HG02970 (cell line): ENCODE data around the gene COL4A6.

Experiments
- ATAC-seq: cut with Tn5 transposase; IDR thresholded peaks from one replicate; pipeline ENCODE4 v1.9.1; 2021; ENCODE audit warnings: mild to moderate bottlenecking, moderate library complexity, moderate number of reproducible peaks; ENCODE audit not compliant: unreplicated experiment, low FRiP score

Gene COL4A6

GRCh38 chrX:108341947-108342346, 96.3 kb downstream of the COL4A6 start:
- no peak for ATAC-seq

- no peak for ATAC-seq
Observed at GRCh38 chrX:108332281-108332680, 105.9 kb downstream of the COL4A6 start.

- ATAC-seq, result no peak
Observed at GRCh38 chrX:108331126-108331909, 106.9 kb downstream of the COL4A6 start.

GRCh38 chrX:108323751-108324150, 114.5 kb downstream of the COL4A6 start:
- no peak for ATAC-seq

DNA sequence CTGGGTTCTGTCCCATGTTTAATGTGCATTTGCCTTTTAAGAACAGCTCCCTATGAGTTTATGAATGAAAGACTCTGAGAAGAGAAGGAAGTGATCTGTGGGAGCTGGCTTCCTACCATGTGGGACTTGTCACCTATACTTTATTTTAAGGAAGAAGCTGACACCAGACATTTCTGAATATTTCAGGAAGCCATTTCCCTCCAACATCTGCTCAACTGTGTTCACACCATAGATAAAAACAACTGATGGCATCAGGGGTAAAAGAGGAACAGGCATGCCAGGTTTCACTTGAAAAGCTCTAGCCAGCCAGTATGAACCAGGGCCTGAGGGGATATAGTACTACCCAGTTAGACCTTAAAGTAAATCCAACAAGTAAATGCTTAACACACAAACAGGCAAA, 116.0 kb downstream of the COL4A6 start:
- ATAC-seq, result no peak

- no peak for ATAC-seq
Observed at GRCh38 chrX:108316456-108316855, 121.8 kb downstream of the COL4A6 start.

GRCh38 chrX:108313669-108314068, 124.6 kb downstream of the COL4A6 start:
- ATAC-seq, result no peak

DNA sequence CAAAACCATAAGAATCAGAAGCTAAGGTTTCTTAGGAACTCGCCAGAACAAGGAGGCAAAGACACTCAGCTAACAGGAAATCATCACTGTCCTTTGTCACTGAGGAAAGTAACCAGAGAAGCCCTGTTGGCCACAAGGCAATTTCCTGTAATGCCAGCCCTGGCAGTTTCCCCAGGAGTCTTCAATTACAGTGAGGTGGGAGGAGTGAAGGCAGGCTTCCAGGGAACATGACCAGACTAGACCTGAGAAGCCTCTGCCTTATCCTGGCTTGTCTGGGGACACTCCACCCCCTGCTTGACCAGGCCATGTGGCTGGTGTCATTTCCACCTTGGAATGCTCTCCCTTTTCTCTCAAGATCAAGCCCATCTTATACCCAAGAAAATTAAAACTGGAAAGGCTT, 125.3 kb downstream of the COL4A6 start:
- no peak for ATAC-seq

DNA sequence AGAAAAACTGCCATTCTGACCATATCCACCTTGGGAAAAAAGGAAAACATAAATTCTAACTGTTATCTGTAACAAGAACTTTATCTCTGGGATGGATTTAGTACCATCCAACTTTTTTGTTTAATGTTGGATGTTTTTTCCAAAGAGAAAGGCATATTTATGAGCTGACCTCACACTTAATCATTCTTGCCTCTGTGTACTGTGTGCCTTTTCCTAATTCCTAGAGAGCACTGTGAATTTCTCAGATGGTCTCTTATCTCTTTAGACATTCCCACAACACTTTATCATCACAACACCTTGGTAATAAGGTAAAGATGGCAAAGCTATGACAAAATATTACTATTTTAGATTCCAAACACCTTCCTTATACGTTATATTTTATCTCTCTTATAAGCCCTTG, 126.2 kb downstream of the COL4A6 start:
- ATAC-seq, result no peak

DNA sequence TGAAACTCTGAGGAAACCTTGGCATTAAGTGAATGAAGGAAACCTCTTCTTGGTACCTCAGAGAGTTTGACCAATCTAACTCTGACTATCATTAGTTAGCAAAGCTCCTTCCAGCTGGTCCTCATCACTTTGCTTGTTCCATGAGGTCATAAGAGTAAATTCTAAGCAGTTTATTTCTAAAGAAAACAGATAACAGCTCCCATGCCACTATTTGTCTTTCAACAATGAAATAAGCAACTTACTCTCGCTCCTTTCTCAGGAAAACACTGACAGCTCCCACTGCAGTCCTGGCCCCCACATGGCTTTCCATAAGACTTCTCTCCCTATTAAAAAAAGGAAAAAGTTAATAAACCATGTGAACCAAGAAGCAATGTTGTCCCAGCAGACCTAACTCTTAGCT, 127.7 kb downstream of the COL4A6 start:
- no peak for ATAC-seq

GRCh38 chrX:108309144-108309543, 129.1 kb downstream of the COL4A6 start:
- ATAC-seq, result no peak

GRCh38 chrX:108307132-108308085, 130.8 kb downstream of the COL4A6 start:
- ATAC-seq, result no peak

DNA sequence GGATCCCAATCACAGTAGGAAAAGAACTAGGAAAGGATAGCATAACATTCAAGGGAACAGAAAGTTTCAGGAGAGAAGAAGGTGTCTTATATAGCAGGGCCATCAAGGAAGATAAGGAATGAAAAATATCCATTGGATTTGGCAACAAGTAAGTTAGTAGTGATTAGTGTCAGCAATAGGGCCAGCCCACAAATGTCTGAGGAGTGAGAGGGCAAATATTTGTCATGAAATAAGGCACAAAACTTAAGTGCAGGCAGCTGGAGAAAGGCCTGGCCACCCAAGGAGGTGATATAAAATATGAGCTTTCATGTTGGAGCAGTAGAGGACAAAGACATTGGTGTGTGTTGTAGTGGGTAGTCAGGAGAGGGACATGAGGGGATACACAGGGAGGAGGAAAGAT, 132.1 kb downstream of the COL4A6 start:
- no peak for ATAC-seq

DNA sequence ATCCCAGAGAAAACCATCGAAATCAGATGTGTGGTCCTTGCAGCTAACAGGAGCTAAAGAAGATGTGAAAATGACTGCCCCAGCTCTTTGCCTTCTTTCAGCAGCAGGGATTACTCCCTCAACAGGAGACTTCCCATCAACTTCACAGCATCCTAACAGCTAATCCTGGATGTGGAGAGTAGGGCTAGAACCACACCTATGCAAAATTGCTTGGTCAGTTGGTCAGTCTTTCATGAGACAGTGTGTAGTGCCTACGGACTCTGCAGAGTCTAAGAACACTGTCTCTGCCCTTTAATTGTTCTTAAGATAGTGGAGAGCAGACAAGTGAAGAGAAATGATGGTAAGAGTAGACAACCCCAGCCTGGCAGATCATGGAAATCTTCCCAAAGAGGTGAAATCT, 133.5 kb downstream of the COL4A6 start:
- ATAC-seq, result no peak

DNA sequence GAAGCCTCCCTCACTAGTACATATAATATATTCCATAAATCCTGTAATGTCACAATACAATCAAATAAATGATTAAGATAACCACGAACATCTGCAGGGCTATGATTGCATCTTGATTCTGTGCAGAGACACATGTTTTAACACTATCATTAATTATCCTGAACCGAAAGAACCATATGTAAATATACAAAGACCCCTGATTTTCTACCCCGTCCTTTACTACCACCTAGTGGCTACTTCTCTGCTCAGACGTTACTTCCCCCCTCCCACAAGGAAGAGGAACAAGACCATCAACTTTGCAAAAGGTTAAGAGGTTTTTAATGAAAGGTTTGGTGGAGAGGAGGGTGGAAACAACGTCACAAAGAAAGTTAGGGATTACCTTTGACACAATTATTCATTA, 134.0 kb downstream of the COL4A6 start:
- no peak for ATAC-seq

- no peak for ATAC-seq
Observed at GRCh38 chrX:108303682-108304081, 134.5 kb downstream of the COL4A6 start.

DNA sequence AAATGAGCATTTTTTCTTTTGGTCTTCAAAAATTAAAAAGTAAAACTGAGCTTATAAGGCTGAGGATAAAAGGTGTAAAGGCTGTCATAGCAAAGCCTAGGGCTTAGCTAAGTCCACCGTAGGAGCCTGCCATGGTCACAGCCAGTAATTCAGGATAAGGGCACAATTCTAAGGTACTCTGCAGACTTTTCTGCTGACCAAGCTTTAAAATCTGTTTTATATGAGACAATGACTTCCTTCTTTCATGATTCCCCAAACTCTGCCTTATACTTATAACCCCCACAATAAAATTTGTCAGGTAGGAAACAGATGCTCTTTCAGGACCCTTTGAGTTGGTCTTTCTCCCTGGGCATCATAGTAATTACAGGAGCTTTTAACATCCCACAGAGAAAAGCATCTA, 138.5 kb downstream of the COL4A6 start:
- ATAC-seq, result no peak

GRCh38 chrX:108299101-108299591, 139.1 kb downstream of the COL4A6 start:
- ATAC-seq, result no peak

DNA sequence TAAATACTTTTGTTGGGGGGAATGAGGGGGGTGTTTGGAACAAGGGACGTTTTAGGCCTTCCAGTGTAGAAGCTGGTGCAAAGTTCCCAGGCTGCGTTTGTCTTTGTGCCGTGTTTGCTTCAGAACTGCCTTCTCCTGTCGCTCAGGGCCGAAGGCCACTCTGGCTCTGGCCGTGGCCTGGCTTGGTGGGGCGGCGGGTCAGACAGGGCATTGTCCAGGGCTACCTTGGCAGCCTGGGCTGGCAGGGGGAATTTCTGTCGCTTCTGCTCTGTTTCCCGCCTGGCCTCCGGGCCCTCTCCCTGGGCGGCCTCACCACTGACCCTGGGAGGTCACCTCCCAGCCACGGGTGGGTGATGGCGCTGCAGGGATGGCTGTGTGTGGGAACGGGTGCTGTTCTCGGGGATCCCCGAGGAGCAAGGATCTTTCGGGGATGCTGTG, 140.0 kb downstream of the COL4A6 start:
- no peak for ATAC-seq

GRCh38 chrX:108297290-108297689, 140.9 kb downstream of the COL4A6 start:
- no peak for ATAC-seq

DNA sequence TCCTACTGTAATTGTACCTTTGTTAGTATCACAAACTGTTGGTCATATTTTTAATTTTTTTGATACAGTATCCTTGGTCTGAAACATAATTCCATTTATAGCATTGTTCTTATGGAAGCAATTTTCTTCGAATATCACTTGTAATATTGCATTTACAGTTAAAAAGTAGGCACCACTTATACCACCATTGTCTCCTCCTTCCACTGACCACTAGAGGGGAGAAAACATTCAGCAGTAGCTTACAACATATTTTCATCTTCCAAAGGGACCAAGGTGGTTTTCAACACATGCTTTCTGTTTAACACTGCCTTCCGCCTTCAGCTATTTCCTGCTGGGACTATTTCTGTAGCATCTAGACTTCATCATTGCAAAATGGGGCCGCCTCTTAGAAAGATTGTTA, 146.2 kb downstream of the COL4A6 start:
- ATAC-seq, result no peak
